ENCODE data around the gene SGTA.

SGTA gene

GRCh38 chr19:2809387-2810140 is 26.5 kb upstream of the SGTA start:
- no peak for DNase-seq

DNA sequence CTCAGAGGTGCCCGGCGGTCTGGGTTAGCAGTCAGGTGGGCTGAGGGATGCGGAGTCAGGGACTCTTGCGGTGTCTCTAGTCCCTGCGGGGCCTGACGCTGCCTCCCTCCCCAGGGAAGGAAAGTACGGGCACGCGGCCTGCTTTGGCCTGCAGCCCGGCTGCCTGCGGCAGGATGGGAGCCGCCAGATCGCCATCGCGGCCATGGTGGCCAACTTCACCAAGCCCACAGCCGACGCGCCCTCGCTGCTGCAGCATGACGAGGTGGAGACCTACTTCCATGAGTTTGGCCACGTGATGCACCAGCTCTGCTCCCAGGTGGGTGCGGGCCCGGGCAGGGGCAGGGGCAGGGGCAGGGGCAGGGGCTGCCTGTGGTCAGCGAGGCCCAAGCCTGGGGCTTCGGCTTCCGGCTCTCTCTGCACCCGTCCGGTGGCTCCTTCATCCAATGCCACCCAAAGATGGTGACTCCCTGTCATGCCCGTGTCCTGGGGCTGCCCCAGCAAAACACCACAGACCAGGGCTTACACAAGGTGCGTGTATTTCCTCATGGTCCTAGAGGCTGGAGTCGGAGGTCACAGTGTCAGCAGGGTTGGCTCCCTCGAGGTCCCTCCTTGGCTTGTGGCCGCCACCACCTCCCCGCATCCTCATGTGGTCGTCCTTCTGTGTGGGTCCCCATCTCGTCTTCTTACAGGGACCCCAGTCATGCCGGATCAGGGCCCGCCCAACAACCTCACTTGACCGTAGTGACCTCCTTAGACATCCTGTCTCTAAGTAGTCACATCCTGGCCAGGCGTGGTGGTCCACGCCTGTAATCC is 25.3 kb upstream of the SGTA start:
- no peak for DNase-seq

DNA sequence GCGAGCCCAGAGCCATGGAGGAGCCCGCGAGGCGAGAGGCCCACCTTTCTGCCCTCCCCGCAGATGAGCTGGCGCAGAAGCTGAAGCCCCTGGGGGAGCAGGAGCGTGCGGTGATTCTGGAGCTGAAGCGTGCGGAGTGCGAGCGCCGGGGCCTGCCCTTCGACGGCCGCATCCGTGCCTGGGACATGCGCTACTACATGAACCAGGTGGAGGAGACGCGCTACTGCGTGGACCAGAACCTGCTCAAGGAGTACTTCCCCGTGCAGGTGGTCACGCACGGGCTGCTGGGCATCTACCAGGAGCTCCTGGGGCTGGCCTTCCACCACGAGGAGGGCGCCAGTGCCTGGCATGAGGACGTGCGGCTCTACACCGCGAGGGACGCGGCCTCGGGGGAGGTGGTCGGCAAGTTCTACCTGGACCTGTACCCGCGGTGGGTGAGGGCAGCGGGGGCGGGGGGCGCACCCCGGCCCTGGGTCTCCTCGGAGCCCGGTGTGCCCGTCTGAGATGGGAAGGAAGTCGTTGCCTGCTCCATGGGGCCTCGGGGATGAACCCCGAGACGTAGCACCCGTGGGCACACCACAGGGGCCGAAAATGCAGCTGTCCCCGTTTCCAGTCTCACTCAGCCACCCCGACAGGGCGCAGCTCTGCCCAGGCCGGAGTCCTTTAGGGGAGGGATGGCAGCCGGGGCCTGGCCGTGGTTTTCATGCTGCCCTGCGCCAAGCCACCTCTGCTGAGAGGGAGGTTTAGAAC is 24.5 kb upstream of the SGTA start:
- no peak for DNase-seq

GRCh38 chr19:2806736-2807378 is 23.8 kb upstream of the SGTA start:
- no peak for DNase-seq

- no peak for DNase-seq
Measured at GRCh38 chr19:2805991-2806649, 23.0 kb upstream of the SGTA start.

DNA sequence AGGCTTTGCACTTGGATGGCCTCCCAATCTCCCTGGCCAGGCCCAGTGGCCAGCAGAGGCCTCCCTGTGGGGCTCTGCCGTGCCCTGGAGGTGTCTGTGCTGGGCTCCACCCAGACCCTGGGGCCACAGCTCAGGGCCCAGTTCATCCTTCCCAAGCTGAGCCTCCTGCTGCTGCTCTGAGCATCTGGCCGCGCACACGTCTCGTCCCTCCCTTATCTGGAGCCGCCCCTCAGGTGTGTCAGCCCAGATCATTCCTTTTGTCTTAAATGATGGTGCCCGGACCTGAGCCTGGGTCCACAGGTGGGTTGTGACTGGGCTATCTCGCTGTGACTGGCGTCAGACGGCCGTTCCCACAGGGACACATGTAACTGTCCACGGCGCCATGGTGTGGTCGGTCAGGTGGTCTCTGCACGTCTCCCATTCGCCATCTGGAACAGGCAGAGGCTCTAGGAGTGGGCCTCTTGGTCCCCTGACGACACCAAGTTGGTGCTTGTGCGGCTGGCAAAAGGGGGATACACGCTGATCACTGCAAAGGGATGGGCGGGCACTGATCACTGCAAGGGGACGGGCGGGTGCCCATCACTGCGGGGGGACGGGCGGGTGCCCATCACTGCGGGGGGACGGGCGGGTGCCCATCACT is 22.3 kb upstream of the SGTA start:
- DNase-seq: no peak

- no peak for DNase-seq
Measured at GRCh38 chr19:2804156-2805004, 21.3 kb upstream of the SGTA start.

DNA sequence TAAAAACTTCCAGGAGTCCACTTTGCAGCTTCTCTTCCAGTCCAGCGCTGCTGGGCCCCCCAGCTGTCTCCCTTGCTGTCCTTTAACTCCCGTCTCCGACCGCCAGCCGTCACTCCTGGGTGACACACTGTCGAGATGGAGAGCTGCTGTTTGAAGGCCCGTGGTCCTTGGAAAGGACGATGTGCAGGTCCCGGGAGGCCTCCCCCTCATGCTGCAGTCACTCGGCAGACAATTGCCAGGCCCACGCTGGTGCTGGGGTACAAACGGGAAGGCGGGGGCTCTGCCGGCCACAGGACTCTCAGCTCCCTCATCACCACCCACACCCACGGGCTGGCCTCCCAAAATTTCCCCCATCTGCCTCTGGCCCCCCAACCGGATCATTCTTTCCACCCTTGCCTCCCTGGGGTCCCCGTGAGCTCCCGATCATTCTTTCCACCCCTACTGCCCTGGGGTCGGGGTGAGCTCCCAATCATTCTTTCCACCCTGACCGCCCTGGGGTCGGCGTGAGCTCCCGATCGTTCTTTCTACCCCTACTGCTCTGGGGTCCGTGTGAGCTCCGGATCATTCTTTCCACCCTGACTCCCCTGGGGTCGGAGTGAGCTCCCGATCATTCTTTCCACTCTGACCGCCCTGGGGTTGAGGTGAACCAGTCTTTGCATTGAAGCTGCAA is 20.5 kb upstream of the SGTA start:
- no peak for DNase-seq

DNA sequence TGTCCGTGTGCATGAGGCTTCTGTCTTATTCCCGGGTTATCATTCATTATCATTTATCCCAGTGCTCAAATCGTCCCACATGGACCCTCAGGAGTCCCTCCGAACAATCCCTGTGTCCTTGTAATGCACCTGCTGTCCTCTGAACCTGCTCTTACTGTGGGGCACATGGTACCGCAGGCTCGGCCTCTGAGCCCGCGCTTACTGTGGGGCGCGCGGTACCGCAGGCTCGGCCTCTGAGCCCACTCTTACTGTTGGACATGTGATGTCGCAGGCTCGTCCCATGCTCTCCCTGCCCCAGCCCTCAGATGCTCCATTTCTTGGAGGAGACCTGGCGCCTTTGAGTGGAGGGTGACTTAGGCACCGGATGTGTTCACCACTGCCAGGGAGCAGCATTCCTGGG is 19.8 kb upstream of the SGTA start:
- DNase-seq: no peak

GRCh38 chr19:2800506-2800905 is 17.4 kb upstream of the SGTA start:
- no peak for DNase-seq

GRCh38 chr19:2799273-2800020 is 16.4 kb upstream of the SGTA start:
- no peak for DNase-seq

DNA sequence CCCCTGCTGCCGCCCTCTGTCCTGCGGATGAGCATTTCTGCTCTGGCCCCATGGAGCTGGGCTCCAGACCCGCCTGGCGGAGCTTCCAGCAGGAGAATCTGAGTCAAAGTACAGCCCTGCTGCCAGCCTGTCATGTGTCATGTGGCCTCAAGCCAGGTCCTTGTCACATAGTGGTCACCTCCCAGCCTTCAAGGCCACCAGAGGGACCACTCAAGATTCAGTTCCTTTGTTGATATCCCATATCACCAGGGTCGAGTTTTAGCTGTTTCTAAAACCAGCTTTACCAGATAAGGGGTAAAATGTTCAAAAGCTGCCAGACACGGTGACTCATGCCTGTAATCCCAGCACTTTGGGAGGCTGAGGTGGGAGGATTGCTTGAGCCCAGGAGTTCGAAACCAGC is 15.7 kb upstream of the SGTA start:
- no peak for DNase-seq

DNA sequence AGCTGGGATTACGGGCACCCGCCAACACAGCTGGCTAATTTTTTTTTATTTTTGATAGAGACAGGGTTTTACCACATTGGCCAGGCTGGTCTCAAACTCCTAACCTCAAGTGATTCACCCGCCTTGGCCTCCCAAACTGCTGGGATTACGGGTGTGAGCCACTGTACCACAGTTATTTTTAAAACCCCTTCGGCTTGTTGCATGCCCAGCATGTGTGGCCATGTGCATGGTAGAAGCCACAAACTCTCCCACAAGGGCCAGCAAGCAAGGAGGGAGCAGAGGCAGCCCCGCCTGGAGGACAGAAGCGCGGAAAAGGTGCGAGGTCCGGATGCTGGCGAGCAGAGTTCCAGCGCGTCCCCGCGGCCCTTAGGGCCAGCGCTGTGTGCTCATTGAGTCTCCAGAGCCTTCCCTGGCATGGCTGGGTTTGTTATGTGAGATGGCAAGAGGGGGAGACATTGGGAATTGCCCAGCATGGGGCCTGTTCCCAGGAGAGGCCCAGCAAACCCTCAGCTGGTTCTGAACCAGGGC is 15.1 kb upstream of the SGTA start:
- no peak for DNase-seq

- DNase-seq: no peak
Measured at GRCh38 chr19:2797280-2797679, 14.2 kb upstream of the SGTA start.

DNA sequence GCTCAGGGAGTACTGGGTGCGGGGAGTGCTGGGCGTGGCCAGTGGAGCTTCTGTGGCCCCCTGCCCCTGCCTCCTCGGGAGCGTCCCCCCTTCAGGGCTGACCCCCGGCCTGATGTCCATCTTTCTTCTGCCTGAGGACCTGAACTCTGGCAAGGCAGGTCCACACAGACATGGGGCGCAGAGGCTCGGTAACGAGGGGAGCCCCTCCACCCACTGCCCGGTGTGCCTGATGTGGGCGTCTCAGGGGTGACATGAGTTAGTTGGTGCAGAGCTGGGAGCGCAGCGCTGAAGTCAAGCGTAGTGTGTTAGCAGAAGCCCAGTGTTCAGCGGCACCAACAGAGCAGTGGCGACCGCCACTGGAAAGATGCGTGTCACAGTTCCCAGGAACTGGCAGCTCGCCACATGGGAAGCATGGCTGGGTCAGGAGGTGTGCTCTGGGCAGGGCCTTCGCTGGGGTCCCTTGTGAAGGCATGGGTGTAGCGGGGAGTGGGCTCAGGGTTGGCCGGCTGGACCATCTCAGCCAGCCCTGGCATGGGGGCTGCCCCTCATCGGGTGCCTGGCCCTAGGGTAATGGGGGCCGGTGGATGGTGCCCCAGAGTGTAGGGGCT is 13.7 kb upstream of the SGTA start:
- DNase-seq: no peak

DNA sequence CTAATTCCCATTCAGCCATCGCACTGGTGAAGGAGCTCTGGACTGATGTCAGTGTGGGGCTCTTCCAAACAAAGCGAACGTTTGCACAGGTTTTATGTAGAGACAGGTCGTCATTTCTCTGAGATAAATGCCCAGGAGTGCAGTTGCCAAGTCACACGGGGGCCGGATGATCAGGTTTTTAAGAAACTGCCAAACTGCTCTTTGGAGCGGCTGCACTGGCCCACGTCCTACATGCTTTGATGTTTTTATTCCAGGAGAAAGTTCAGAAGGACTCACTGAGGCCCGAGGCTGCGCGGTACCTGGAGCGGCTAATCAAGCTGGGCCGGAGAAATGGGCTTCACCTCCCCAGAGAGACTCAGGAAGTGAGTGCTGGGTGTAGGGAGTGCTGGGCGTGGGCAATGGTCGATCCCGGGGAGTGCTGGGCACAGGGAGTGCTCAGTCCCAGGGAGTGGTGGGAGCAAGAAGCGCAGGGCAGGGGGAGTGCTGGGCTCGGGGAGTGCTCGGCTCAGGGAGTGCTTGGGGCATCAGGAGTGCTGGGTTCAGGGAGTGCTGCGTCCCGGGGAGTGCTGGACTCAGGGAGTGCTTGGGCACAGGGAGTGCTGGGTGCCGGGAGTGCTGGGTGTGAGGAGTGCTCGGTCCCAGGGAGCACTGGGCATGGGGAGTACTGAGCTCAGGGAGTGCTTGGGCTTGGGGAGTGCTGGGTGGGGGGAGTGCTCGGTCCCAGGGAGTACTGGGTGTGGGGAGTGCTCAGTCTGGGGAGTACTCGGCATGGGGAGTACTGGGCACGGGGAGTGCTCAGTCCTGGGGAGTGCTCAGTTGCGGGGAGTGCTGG is 13.0 kb upstream of the SGTA start:
- no peak for DNase-seq

GRCh38 chr19:2793577-2793976 is 10.5 kb upstream of the SGTA start:
- no peak for DNase-seq

DNA sequence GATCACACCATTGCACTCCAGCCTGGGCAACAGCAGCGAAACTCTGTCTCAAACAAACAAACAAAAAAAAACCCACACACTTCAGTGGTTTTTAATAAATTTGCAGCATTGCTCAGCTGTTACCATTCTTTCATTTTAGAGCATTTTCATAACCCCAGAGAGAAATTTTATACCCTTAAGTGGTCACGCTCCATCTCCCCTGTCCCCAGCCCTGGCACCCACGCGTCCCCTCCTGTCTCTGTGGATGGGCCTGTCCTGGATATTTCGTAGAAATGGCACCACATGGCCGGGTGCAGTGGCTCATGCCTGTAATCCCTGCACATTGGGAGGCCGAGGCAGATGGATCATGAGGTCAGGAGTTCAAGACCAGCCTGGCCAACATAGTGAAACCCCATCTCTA is 10.1 kb upstream of the SGTA start:
- no peak for DNase-seq

Data from activated CD4-positive, CD25-positive, alpha-beta regulatory T cell treated with anti-CD3 and anti-CD28 coated beads, Interleukin-2, amount 50 U/mL, for 72 hours (primary cell).